Coronary artery (tissue), 2 donors: ENCODE results near the gene ITLN2.

Experiments used
- DNase-seq: peaks from one replicate; pipeline ENCODE4 v3.0.0-alpha.2; 2017; ENCODE audit warnings: low spot score
- H3K27ac ChIP-seq, 2 donors: fragments of 200-600 bp; sonication (generic); one replicate each; pipeline ENCODE4 v1.5.1; 2016 to 2019
- H3K4me3 ChIP-seq: fragments of 200-600 bp; sonication (generic); 2 replicates; pipeline ENCODE4 v1.5.1; 2016; ENCODE audit warnings: mild to moderate bottlenecking, moderate library complexity
- CTCF ChIP-seq: fragments of 200-600 bp; sonication (generic); IDR thresholded peaks from one replicate; pipeline ENCODE4 v1.5.1; 2019; ENCODE audit warnings: antibody characterized with exemption

The ITLN2 gene

GRCh38 chr1:160975026-160975425 is 20.4 kb upstream of the ITLN2 start:
- H3K4me3 ChIP-seq: no peak overlapping the region
- no peak overlapping the region for H3K27ac ChIP-seq
- no peak for DNase-seq
- no peak for TF ChIP-seq CTCF

DNA sequence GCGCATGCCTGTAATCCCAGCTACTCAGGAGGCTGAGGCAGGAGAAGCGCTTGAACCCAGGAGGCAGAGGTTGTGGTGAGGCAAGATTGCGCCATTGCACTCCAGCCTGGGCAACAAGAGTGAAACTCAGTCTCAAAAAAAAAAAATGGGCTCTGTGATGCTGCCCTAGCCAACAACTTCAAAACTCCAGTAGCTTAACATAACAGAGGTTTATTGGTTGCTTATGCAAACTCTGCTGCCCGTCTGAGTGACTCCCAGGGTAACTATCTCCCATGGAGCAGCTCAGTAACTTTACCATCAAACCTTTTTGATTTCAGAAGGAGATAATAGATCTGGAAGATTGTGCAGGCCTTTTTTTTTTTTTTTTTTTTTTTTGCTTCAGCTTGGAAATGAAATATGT is 18.9 kb upstream of the ITLN2 start:
- DNase-seq: no peak
- no peak for TF ChIP-seq CTCF
- H3K27ac ChIP-seq: no peak overlapping the region
- no peak overlapping the region for H3K4me3 ChIP-seq

- no peak overlapping the region for H3K4me3 ChIP-seq
- H3K27ac ChIP-seq: no peak overlapping the region
- no peak for TF ChIP-seq CTCF
- no peak for DNase-seq
Observed at GRCh38 chr1:160972939-160973338, 18.3 kb upstream of the ITLN2 start.

GRCh38 chr1:160971618-160972056 is 17.0 kb upstream of the ITLN2 start:
- no peak for DNase-seq
- Histone ChIP-seq H3K27ac (no peak overlapping the region), H3K4me3 (no peak overlapping the region)
- TF ChIP-seq CTCF: no peak

DNA sequence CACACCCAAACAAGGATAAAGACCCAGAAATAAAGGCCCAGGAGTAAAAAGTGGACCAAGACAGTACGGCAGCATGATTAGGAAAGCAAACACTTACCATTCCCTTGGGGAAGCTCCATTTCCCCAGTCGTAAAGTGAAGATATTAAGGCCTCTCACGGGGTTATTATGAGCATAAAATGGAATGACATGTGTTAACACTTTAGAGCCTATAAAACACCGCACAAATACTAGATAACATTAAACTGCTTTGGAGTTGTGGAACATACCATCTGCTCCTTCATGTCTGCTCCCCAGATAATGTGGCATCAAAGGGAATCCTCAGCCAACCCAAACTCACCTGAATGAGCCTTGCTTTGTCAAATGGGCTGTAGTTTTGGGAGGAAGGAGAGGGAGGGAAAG is 8.9 kb upstream of the ITLN2 start:
- TF ChIP-seq CTCF: no peak
- Histone ChIP-seq H3K4me3 (no peak overlapping the region), H3K27ac (no peak overlapping the region)
- DNase-seq: no peak

DNA sequence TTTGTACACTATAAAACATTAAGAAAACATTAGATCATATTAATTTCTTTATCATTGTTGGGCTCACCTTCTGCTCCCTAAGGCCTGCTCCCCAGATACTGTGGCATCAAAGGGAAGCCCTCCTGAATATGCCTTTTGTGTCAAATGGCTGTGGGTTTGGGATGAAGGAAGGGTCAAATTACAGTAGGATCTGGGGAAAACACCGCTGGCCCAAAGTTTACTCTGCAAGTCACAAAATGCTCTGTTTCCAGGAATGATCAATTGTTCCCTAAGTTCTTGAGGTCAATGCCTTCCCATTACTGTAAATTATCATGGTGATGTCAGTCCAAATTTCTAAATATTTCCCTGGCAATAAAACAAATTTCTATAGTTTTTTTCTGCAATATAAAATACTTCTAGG is 6.8 kb upstream of the ITLN2 start:
- no peak overlapping the region for H3K4me3 ChIP-seq
- no peak overlapping the region for H3K27ac ChIP-seq
- no peak for DNase-seq
- TF ChIP-seq CTCF: no peak

- no peak for TF ChIP-seq CTCF
- no peak for DNase-seq
- no peak overlapping the region for H3K4me3 ChIP-seq
Observed at GRCh38 chr1:160956966-160957365, 2.4 kb upstream of the ITLN2 start.

More at GRCh38 chr1:160956966-160957365, 2.4 kb upstream of the ITLN2 start:
- H3K27ac ChIP-seq: no peak overlapping the region
